HS-27A (cell line): ENCODE results near the gene IFITM2.
"Not testable (repeated sequence)": the region's sequence is repeated elsewhere in the genome, so short reads cannot be mapped to it uniquely, and the experiment has no call there.

Source experiments
- DNase-seq: peaks from one replicate; pipeline ENCODE4 v3.0.0-alpha.2; 2012; ENCODE audit warnings: low read depth, missing footprints

The IFITM2 gene

GRCh38 chr11:325796-326591 lies 18.4 kb downstream of the IFITM2 start:
- no peak for DNase-seq

GRCh38 chr11:326592-326841 lies 18.9 kb downstream of the IFITM2 start:
- no peak for DNase-seq

- DNase-seq, result no peak
These were observed 19.4 kb downstream of the IFITM2 start for GRCh38 chr11:326842-327580.

- DNase-seq, result no peak
These were observed 19.9 kb downstream of the IFITM2 start for GRCh38 chr11:327581-327923.

- DNase-seq, result no peak
These were observed 20.4 kb downstream of the IFITM2 start for GRCh38 chr11:328012-328411.

- DNase-seq, result not testable (repeated sequence)
These were observed 21.0 kb downstream of the IFITM2 start for GRCh38 chr11:328516-329100.

- no peak for DNase-seq
These were observed 22.3 kb downstream of the IFITM2 start for GRCh38 chr11:329886-330253.

GRCh38 chr11:330307-330693 lies 22.7 kb downstream of the IFITM2 start:
- DNase-seq, result no peak

GRCh38 chr11:330694-331357 lies 23.2 kb downstream of the IFITM2 start:
- no peak for DNase-seq

- no peak for DNase-seq
These were observed 23.9 kb downstream of the IFITM2 start for GRCh38 chr11:331358-332060.

- DNase-seq, result no peak
These were observed 25.2 kb downstream of the IFITM2 start for GRCh38 chr11:332651-333480.

- not testable (repeated sequence) for DNase-seq
These were observed 26.1 kb downstream of the IFITM2 start for GRCh38 chr11:333616-334263.

GRCh38 chr11:334264-334994 lies 26.8 kb downstream of the IFITM2 start:
- DNase-seq, result no peak

GRCh38 chr11:335779-336658 lies 28.4 kb downstream of the IFITM2 start:
- no peak for DNase-seq

GRCh38 chr11:336659-337198 lies 29.1 kb downstream of the IFITM2 start:
- DNase-seq, result no peak

- no peak for DNase-seq
These were observed 30.1 kb downstream of the IFITM2 start for GRCh38 chr11:337711-338110.

- no peak for DNase-seq
These were observed 32.3 kb downstream of the IFITM2 start for GRCh38 chr11:339963-340362.

- DNase-seq, result no peak
These were observed 33.2 kb downstream of the IFITM2 start for GRCh38 chr11:340539-341512.
